ENCODE results near the gene TYW1B. TPM values are rescaled to one million over a fixed set of nuclear protein-coding genes. Genes with fewer than 3 reads are reported as not detected.
"Not testable (repeated sequence)": the region's sequence is repeated elsewhere in the genome, so short reads cannot be mapped to it uniquely, and the experiment has no call there.

TYW1B gene
- total and polyA plus RNA-seq, 4 experiments from 2014 or later, result 0.30 to 8.4 (median 5.0) TPM

DNA sequence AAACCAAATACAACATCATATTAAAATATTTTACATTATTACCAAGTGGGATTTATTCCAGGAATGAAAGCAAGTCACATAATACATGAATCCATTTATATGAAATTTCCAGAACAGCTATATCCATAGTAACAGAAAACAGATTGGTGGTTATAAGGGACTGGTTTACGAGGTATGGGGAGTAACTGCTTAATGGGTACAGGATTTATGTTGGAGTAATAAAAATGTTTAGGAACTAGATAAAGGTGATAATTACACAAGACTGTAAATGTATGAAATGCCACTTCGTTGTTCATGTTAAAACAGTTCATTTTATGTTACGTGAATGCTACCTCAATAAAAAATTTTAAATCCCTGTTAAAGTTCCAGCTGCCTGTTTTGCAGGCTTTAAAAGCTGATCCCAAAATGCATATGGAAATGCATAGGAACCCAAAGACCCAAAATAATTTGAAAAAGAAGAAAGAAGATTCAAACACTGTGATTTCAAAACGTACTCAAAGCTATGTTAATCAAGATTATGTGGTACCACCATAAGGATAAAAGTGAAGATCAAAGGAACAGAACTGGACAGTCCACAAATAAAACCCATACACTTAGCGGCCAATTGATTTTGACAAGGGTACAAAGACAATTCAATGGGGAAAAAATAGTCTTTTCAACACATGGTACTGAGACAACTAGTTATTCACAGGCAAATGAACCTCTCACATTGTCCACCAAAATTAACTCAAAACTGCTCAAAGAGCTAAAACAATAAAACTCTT lies 186.3 kb downstream of the TYW1B start:
- H3K4me3 Mint-ChIP-seq; H3K4me1 Mint-ChIP-seq; H3K36me3 ChIP-seq (ENCODE audit: insufficient read depth, low read length); H3K27me3 Mint-ChIP-seq; POLR2A ChIA-PET (ENCODE audit: partially characterized antibody); H3K4me1 ChIP-seq (ENCODE audit: insufficient read depth, low read length); DNase-seq; H3K27ac ChIP-seq (ENCODE audit: low read depth, low read length); intact Hi-C loops (cut with micrococcal nuclease); H3K4me3 ChIP-seq (ENCODE audit: low read length in 2 of 2); H3K27me3 ChIP-seq (ENCODE audit: insufficient read depth, low read length); CTCF ChIA-PET (ENCODE audit: partially characterized antibody); H3K9me3 Mint-ChIP-seq; H3K9me3 ChIP-seq (ENCODE audit: control insufficient read depth in 1 of 2, low read length in 2 of 2): not testable (repeated sequence)
- Mint-ChIP-seq H3K36me3 (peaks cover 7 to 16% of the 10 kb centered on the region in 2 donors), H3K27ac (peak overlapping the region in 1 of 7 donors; percentile 57)

GRCh38 chr7:72640740-72641139 lies 187.3 kb downstream of the TYW1B start:
- H3K4me1 Mint-ChIP-seq; H3K27me3 ChIP-seq (ENCODE audit: insufficient read depth, low read length); H3K27me3 Mint-ChIP-seq; H3K36me3 ChIP-seq (ENCODE audit: insufficient read depth, low read length); DNase-seq; intact Hi-C loops (cut with micrococcal nuclease); H3K27ac Mint-ChIP-seq; H3K27ac ChIP-seq (ENCODE audit: low read depth, low read length); H3K4me3 ChIP-seq (ENCODE audit: low read length in 2 of 2); H3K4me3 Mint-ChIP-seq; H3K9me3 Mint-ChIP-seq; H3K9me3 ChIP-seq (ENCODE audit: control insufficient read depth in 1 of 2, low read length in 2 of 2); POLR2A ChIA-PET (ENCODE audit: partially characterized antibody); H3K4me1 ChIP-seq (ENCODE audit: insufficient read depth, low read length); CTCF ChIA-PET (ENCODE audit: partially characterized antibody): not testable (repeated sequence)
- peaks cover 7 to 17% of the 10 kb centered on the region in 2 donors for H3K36me3 Mint-ChIP-seq

DNA sequence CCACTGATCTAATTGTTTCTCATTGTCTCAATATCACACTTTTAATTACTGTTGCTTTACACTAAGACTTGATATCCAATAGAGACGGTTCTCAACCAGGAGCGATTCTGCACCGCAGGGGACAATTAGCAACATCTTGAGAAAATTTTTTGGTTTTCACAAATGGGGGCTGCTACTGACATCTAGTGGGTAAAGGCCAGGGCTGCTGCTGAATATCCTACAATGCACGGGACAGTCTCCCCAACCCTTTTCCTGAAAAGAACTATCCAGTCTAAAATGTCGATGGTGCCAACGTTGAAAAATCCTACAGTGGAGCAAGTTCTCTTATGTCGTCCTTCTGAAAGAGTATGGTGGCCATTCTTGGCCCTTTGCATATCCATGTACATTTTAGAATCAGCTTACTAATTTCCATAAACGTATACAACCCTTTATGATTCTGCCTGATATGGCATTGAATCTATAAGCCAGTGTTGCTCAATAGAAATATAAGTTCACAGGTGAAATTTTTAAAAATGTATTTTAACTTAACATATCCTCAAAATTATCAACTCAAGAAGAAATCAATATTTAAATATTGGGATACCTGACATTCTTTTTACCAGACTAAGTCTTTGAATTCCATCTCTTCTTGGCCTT lies 192.6 kb downstream of the TYW1B start:
- H3K9me3 ChIP-seq (ENCODE audit: control insufficient read depth in 1 of 2, low read length in 2 of 2); POLR2A ChIA-PET (ENCODE audit: partially characterized antibody); DNase-seq; H3K4me1 Mint-ChIP-seq; H3K36me3 ChIP-seq (ENCODE audit: insufficient read depth, low read length); H3K27ac Mint-ChIP-seq; H3K27ac ChIP-seq (ENCODE audit: low read depth, low read length); H3K4me1 ChIP-seq (ENCODE audit: insufficient read depth, low read length); intact Hi-C loops (cut with micrococcal nuclease); H3K4me3 ChIP-seq (ENCODE audit: low read length in 2 of 2); H3K9me3 Mint-ChIP-seq; CTCF ChIA-PET (ENCODE audit: partially characterized antibody); H3K27me3 ChIP-seq (ENCODE audit: insufficient read depth, low read length); H3K27me3 Mint-ChIP-seq; H3K4me3 Mint-ChIP-seq: not testable (repeated sequence)
- peaks cover 4 to 21% of the 10 kb centered on the region in 2 donors for H3K36me3 Mint-ChIP-seq

- CTCF ChIA-PET (ENCODE audit: partially characterized antibody); intact Hi-C loops (cut with micrococcal nuclease): not testable (repeated sequence)
These were observed 195.2 kb downstream of the TYW1B start for GRCh38 chr7:72632765-72633292.

DNA sequence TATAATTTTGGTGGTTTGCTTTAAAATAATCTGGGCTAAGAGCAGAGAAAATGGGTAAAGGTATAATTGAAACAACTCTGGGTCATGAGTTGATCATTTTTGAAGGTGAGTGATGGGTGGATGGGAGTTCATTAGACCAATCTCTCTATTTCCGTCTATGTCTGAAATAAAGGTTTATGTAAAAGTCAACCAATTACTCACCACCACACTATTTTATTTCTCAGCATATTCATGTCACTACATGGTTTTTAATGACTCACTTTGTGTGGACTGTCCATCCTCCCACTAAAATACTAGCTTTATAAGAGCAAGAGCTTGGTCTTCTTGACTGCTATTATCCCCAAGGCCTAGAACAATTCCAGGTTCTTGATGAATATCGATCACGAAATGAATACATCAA lies 199.6 kb downstream of the TYW1B start:
- H3K4me1 Mint-ChIP-seq; intact Hi-C loops (cut with micrococcal nuclease); H3K27me3 Mint-ChIP-seq; H3K9me3 ChIP-seq (ENCODE audit: control insufficient read depth in 1 of 2, low read length in 2 of 2); H3K27ac Mint-ChIP-seq; POLR2A ChIA-PET (ENCODE audit: partially characterized antibody); DNase-seq; H3K4me3 ChIP-seq (ENCODE audit: low read length in 2 of 2); H3K36me3 ChIP-seq (ENCODE audit: insufficient read depth, low read length); H3K27ac ChIP-seq (ENCODE audit: low read depth, low read length); H3K9me3 Mint-ChIP-seq; H3K4me3 Mint-ChIP-seq; CTCF ChIA-PET (ENCODE audit: partially characterized antibody); H3K4me1 ChIP-seq (ENCODE audit: insufficient read depth, low read length); H3K27me3 ChIP-seq (ENCODE audit: insufficient read depth, low read length): not testable (repeated sequence)
- H3K36me3 Mint-ChIP-seq, result peaks cover 13 to 16% of the 10 kb centered on the region in 2 donors

More at GRCh38 chr7:72632765-72633292, 195.2 kb downstream of the TYW1B start:
- H3K4me1 Mint-ChIP-seq; POLR2A ChIA-PET (ENCODE audit: partially characterized antibody); H3K36me3 ChIP-seq (ENCODE audit: insufficient read depth, low read length); H3K27me3 Mint-ChIP-seq; H3K4me1 ChIP-seq (ENCODE audit: insufficient read depth, low read length); H3K27me3 ChIP-seq (ENCODE audit: insufficient read depth, low read length); DNase-seq; H3K27ac ChIP-seq (ENCODE audit: low read depth, low read length); H3K4me3 ChIP-seq (ENCODE audit: low read length in 2 of 2); H3K9me3 ChIP-seq (ENCODE audit: control insufficient read depth in 1 of 2, low read length in 2 of 2); H3K4me3 Mint-ChIP-seq; H3K9me3 Mint-ChIP-seq; H3K27ac Mint-ChIP-seq: not testable (repeated sequence)
- H3K36me3 Mint-ChIP-seq, result peaks cover 6 to 18% of the 10 kb centered on the region in 2 donors

DNA sequence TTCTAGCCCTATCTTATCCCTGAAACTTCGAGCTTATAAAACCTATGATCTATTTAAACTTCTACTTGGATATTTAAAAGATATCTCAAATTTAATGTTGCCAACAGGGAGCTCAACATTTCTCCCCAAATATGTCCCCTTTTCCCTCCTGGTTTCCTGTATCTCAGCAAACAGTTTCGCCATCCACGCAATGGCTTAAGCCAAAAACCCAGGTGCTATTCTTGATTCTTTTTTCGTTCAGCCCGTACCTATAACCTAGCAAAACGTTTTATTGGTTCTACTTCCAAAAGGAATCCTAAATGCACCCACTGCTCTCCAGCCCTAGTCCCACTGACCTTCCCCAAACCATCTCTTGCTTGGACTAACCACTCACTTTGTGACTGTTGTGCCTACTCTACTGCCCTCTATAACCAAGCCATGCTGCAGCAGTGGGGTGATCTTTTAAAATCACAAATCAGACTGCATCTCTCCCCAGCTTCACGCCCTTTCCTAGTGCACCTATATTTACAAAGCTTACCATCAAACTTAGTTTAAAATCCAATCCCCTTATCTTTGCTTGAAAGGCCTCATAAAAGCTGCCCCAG lies 201.5 kb downstream of the TYW1B start:
- intact Hi-C loops (cut with micrococcal nuclease); H3K36me3 ChIP-seq (ENCODE audit: insufficient read depth, low read length); H3K27me3 ChIP-seq (ENCODE audit: insufficient read depth, low read length); H3K9me3 Mint-ChIP-seq; H3K9me3 ChIP-seq (ENCODE audit: control insufficient read depth in 1 of 2, low read length in 2 of 2); H3K4me3 Mint-ChIP-seq; CTCF ChIA-PET (ENCODE audit: partially characterized antibody); H3K27me3 Mint-ChIP-seq; H3K4me1 Mint-ChIP-seq; H3K27ac Mint-ChIP-seq; POLR2A ChIA-PET (ENCODE audit: partially characterized antibody); H3K4me1 ChIP-seq (ENCODE audit: insufficient read depth, low read length); H3K27ac ChIP-seq (ENCODE audit: low read depth, low read length); DNase-seq; H3K4me3 ChIP-seq (ENCODE audit: low read length in 2 of 2): not testable (repeated sequence)
- H3K36me3 Mint-ChIP-seq, result peaks cover 18% of the 10 kb centered on the region in 2 donors

- H3K4me1 Mint-ChIP-seq, result peaks cover 0 to 14% (median 8%) of the 10 kb centered on the region in 4 donors
- DNase-seq; CTCF ChIA-PET (ENCODE audit: partially characterized antibody); H3K27ac ChIP-seq (ENCODE audit: low read depth, low read length); H3K4me1 ChIP-seq (ENCODE audit: insufficient read depth, low read length); intact Hi-C loops (cut with micrococcal nuclease); H3K27me3 ChIP-seq (ENCODE audit: insufficient read depth, low read length); H3K27me3 Mint-ChIP-seq; H3K36me3 ChIP-seq (ENCODE audit: insufficient read depth, low read length); H3K4me3 Mint-ChIP-seq; H3K9me3 Mint-ChIP-seq; H3K27ac Mint-ChIP-seq; POLR2A ChIA-PET (ENCODE audit: partially characterized antibody); H3K4me3 ChIP-seq (ENCODE audit: low read length in 2 of 2); H3K9me3 ChIP-seq (ENCODE audit: control insufficient read depth in 1 of 2, low read length in 2 of 2): not testable (repeated sequence)
- H3K36me3 Mint-ChIP-seq, result peaks cover 22 to 25% of the 10 kb centered on the region in 2 donors
These were observed 202.1 kb downstream of the TYW1B start for GRCh38 chr7:72625721-72626423.
